ENCODE measurements around the gene DCLRE1B. TPM values are rescaled to one million over a fixed set of nuclear protein-coding genes. Genes with fewer than 3 reads are reported as not detected.

DCLRE1B gene
- total RNA-seq, 4 donors from 2014 or later: 0.53 to 5.8 (median 3.2) TPM

DNA sequence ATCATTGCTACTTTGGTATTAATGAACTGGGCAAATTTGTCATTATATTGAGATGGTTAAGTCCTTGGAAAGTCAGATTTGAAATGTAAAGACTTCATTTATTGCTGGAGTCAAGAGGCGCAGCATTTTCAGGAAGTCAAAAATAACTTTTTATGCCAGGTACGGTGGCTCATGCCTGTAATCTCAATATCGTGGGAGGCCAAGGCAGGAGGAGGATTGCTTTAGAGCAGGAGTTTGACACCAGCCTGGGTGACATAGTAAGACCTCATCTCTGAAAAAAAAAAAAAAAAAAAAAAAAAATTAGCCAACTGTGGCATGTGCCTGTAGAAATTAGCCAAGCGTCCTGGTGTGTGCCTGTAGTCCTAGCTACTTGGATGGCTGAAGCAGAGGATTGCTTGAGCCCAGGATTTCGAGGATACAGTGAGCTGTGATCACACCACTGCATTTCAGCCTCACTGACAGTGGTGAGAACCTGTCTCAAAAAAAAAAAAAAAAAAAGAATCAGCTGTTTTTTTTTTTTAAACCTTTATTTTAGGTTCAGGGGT is 29.5 kb downstream of the DCLRE1B start:
- H3K36me3 ChIP-seq: no peaks in the 10 kb centered on the region
- H3K9me3 ChIP-seq: no peaks in the 10 kb centered on the region
- no peak overlapping the region for H3K27ac ChIP-seq
- no peak overlapping the region for H3K4me3 ChIP-seq
- no peaks in the 10 kb centered on the region for H3K27me3 ChIP-seq
- peaks cover 0 to 43% (median 10%) of the 10 kb centered on the region in 4 donors for H3K4me1 ChIP-seq
- TF ChIP-seq POLR2A (IDR thresholded peaks at IDR 0.05): no peak
- TF ChIP-seq, protein P1, sequence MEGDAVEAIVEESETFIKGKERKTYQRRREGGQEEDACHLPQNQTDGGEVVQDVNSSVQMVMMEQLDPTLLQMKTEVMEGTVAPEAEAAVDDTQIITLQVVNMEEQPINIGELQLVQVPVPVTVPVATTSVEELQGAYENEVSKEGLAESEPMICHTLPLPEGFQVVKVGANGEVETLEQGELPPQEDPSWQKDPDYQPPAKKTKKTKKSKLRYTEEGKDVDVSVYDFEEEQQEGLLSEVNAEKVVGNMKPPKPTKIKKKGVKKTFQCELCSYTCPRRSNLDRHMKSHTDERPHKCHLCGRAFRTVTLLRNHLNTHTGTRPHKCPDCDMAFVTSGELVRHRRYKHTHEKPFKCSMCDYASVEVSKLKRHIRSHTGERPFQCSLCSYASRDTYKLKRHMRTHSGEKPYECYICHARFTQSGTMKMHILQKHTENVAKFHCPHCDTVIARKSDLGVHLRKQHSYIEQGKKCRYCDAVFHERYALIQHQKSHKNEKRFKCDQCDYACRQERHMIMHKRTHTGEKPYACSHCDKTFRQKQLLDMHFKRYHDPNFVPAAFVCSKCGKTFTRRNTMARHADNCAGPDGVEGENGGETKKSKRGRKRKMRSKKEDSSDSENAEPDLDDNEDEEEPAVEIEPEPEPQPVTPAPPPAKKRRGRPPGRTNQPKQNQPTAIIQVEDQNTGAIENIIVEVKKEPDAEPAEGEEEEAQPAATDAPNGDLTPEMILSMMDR (IDR thresholded peaks at IDR 0.05): no peak
- DNase-seq: no peak

DNA sequence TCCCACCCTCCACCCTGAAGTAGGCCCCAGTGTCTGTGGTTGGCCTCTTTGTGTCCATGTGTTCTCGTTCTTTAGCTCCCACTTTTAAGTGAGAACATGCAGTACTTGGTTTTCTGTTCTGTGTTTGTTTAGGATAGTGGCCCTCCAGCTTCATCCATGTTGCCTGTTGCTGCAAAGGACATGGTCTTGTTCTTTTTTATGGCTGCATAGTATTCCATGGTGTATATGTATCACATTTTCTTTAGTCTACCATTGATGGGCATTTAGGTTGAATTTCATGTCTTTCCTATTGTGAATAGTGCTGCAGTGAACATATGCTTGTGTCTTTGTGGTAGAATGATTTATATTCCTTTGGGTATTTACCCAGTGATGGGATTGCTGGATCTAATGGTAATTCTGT is 30.1 kb downstream of the DCLRE1B start:
- H3K27ac ChIP-seq: no peak overlapping the region

DNA sequence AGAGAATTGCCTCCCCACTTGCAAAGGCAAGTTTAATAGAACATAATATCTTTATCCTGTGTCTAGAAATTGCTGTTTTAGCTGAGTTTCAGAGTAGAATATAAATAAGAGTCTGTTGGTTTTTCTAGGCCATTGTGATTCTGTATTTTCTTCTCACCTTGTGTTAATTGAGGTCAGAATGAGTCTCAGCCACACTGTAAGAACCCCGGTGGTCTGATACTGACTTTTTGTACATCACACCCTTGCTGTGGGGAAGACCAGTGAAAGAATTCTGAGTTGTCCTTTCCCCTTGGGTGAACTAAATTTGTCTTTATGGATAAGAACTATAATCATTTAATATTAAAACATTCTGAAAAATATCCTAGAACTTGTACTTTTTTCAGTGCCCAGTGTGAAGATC is 30.8 kb downstream of the DCLRE1B start:
- TF ChIP-seq, protein P1 (IDR thresholded peaks at IDR 0.05): no peak
- TF ChIP-seq POLR2A (IDR thresholded peaks at IDR 0.05): no peak
- Histone ChIP-seq H3K9me3 (no peaks in the 10 kb centered on the region), H3K27ac (no peak overlapping the region), H3K27me3 (no peaks in the 10 kb centered on the region), H3K4me1 (peaks cover 0 to 38% (median 7%) of the 10 kb centered on the region in 4 donors), H3K36me3 (no peaks in the 10 kb centered on the region), H3K4me3 (no peak overlapping the region)
- DNase-seq: no peak

More for the DNA sequence above, 30.1 kb downstream of the DCLRE1B start:
- DNase-seq: no peak
- no peaks in the 10 kb centered on the region for H3K36me3 ChIP-seq
- H3K4me3 ChIP-seq: no peak overlapping the region
- peaks cover 0 to 43% (median 10%) of the 10 kb centered on the region in 4 donors for H3K4me1 ChIP-seq
- no peaks in the 10 kb centered on the region for H3K27me3 ChIP-seq
- H3K9me3 ChIP-seq: no peaks in the 10 kb centered on the region
- TF ChIP-seq, protein P1 (IDR thresholded peaks at IDR 0.05): no peak
- TF ChIP-seq POLR2A (IDR thresholded peaks at IDR 0.05): no peak

DNA sequence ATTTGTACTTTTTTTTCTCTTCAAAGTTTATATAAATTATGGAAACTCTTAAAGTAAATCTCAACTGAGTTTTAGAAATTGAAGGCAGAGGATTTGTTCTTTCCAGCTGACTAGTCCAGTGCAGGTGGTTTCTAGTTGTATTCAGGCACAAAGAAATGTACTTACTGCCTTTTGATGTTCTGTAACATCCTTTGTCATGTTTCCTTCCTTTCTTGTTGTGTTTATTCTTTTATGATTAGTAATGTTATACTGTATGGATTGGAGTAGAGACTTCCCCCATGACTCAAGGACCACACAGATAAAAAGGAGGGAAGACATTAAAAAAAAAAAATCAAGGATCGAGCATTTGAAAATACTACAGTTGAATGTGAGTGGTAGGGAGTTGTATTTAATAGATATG is 32.0 kb downstream of the DCLRE1B start:
- Histone ChIP-seq H3K9me3 (no peaks in the 10 kb centered on the region), H3K4me1 (peaks cover 0 to 28% (median 2%) of the 10 kb centered on the region in 4 donors), H3K4me3 (no peak overlapping the region), H3K36me3 (peaks cover 0 to 11% (median 0%) of the 10 kb centered on the region in 3 donors), H3K27me3 (no peaks in the 10 kb centered on the region), H3K27ac (no peak overlapping the region)
- no peak for DNase-seq
- no peak for TF ChIP-seq POLR2A (IDR thresholded peaks at IDR 0.05)

DNA sequence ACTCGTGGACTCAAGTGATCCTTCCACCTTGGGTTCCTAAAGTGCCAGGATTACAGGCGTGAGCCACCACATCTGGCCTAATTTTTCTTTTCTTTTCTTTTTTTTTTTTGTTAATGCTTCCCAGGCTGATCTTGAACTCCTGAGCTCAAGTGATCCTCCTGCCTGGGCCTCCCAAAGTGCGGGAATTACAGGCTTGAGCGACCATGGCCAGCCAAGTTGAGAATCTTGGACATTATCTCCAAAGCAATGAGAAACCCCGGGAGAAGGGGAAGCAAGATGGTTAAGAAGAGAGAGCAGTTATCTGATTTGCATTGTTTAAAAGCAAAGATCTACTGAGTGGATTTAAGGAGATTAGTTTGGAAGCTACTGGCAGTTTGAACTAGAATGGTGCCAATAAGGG is 33.1 kb downstream of the DCLRE1B start:
- no peak overlapping the region for H3K27ac ChIP-seq
- H3K9me3 ChIP-seq: no peaks in the 10 kb centered on the region
- no peak for DNase-seq
- peaks cover 0 to 17% (median 0%) of the 10 kb centered on the region in 3 donors for H3K36me3 ChIP-seq
- TF ChIP-seq, protein P1 (IDR thresholded peaks at IDR 0.05): no peak
- no peak for TF ChIP-seq POLR2A (IDR thresholded peaks at IDR 0.05)
- no peak overlapping the region for H3K4me3 ChIP-seq
- peaks cover 0 to 22% (median 2%) of the 10 kb centered on the region in 4 donors for H3K4me1 ChIP-seq
- no peaks in the 10 kb centered on the region for H3K27me3 ChIP-seq

DNA sequence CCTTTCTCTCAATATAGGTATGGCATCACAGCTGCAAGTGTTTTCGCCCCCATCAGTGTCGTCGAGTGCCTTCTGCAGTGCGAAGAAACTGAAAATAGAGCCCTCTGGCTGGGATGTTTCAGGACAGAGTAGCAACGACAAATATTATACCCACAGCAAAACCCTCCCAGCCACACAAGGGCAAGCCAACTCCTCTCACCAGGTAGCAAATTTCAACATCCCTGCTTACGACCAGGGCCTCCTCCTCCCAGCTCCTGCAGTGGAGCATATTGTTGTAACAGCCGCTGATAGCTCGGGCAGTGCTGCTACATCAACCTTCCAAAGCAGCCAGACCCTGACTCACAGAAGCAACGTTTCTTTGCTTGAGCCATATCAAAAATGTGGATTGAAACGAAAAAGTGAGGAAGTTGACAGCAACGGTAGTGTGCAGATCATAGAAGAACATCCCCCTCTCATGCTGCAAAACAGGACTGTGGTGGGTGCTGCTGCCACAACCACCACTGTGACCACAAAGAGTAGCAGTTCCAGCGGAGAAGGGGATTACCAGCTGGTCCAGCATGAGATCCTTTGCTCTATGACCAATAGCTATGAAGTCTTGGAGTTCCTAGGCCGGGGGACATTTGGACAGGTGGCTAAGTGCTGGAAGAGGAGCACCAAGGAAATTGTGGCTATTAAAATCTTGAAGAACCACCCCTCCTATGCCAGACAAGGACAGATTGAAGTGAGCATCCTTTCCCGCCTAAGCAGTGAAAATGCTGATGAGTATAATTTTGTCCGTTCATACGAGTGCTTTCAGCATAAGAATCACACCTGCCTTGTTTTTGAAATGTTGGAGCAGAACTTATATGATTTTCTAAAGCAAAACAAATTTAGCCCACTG is 35.5 kb downstream of the DCLRE1B start:
- Histone ChIP-seq H3K4me1 (peaks cover 0 to 15% (median 2%) of the 10 kb centered on the region in 4 donors), H3K9me3 (no peaks in the 10 kb centered on the region), H3K4me3 (no peak overlapping the region), H3K27me3 (no peaks in the 10 kb centered on the region), H3K36me3 (peaks cover 0 to 27% (median 0%) of the 10 kb centered on the region in 3 donors), H3K27ac (peak overlapping the region in 3 of 4 donors; percentile 16 to 60 (median 47))
- no peak for TF ChIP-seq POLR2A (IDR thresholded peaks at IDR 0.05)
- TF ChIP-seq, protein P1 (IDR thresholded peaks at IDR 0.05): no peak
- DNase-seq: no peak

Data from Peyer's patch (tissue), 4 donors.